Measurements from ENCODE around the gene CIAPIN1. TPM values are rescaled to one million over a fixed set of nuclear protein-coding genes. Genes with fewer than 3 reads are reported as not detected.

The CIAPIN1 gene
- total RNA-seq, 2 donors from 2014 or later = 77.5 to 87.1 TPM

DNA sequence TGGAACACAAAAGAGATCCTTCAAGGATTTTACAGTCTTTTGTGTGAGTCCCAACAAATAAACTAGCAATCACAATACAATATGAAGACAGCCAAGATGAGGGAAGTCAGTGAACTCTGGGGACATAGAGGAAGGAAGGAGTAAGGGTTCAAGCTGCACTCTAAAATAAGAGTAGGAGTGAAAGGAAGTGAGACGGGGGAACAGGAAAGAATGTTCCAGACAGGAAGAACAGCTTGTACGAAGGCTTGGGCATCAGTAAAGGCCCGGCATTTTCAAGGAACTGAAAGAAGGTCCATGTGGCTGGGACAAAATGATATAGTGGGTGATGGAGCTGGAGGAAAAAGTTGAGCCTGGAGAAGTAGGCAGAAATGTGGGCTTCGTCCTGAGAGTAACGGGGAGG lies 38.1 kb downstream of the CIAPIN1 start:
- no peaks in the 10 kb centered on the region for H3K4me1 Mint-ChIP-seq
- no peak for DNase-seq
- TF ChIP-seq, protein P1, sequence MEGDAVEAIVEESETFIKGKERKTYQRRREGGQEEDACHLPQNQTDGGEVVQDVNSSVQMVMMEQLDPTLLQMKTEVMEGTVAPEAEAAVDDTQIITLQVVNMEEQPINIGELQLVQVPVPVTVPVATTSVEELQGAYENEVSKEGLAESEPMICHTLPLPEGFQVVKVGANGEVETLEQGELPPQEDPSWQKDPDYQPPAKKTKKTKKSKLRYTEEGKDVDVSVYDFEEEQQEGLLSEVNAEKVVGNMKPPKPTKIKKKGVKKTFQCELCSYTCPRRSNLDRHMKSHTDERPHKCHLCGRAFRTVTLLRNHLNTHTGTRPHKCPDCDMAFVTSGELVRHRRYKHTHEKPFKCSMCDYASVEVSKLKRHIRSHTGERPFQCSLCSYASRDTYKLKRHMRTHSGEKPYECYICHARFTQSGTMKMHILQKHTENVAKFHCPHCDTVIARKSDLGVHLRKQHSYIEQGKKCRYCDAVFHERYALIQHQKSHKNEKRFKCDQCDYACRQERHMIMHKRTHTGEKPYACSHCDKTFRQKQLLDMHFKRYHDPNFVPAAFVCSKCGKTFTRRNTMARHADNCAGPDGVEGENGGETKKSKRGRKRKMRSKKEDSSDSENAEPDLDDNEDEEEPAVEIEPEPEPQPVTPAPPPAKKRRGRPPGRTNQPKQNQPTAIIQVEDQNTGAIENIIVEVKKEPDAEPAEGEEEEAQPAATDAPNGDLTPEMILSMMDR (conservative IDR thresholded peaks at IDR 0.05) = no peak
- H3K36me3 Mint-ChIP-seq (ENCODE audit: low read depth) = no peaks in the 10 kb centered on the region
- H3K36me3 ChIP-seq (ENCODE audit: control insufficient read depth, insufficient read depth, low read length) = no peaks in the 10 kb centered on the region
- no peaks in the 10 kb centered on the region for H3K9me3 Mint-ChIP-seq
- 95 to 96% methylated on average over 5 of the region's 5 CpGs for WGBS, 2 experiments (ENCODE audit: insufficient coverage in 1 of 2, insufficient read length in 1 of 2)
- no peaks in the 10 kb centered on the region for H3K4me1 ChIP-seq (ENCODE audit: control insufficient read depth, insufficient read depth, low read length)
- H3K9me3 ChIP-seq (ENCODE audit: control insufficient read depth, low read length) = no peaks in the 10 kb centered on the region
- no peak overlapping the region for H3K4me3 Mint-ChIP-seq
- H3K27ac ChIP-seq (ENCODE audit: low read depth, low read length) = no peak overlapping the region
- no peak overlapping the region for H3K4me3 ChIP-seq (ENCODE audit: low read length)
- peaks cover 2% of the 10 kb centered on the region for H3K27me3 Mint-ChIP-seq (ENCODE audit: insufficient read depth)
- no peak overlapping the region for H3K27ac Mint-ChIP-seq
- H3K27me3 ChIP-seq (ENCODE audit: control insufficient read depth, insufficient read depth, low read length, poor library complexity, severe bottlenecking) = no peaks in the 10 kb centered on the region
- H3K9ac ChIP-seq (ENCODE audit: extremely low read depth, low read length, poor library complexity, severe bottlenecking) = no peak overlapping the region

DNA sequence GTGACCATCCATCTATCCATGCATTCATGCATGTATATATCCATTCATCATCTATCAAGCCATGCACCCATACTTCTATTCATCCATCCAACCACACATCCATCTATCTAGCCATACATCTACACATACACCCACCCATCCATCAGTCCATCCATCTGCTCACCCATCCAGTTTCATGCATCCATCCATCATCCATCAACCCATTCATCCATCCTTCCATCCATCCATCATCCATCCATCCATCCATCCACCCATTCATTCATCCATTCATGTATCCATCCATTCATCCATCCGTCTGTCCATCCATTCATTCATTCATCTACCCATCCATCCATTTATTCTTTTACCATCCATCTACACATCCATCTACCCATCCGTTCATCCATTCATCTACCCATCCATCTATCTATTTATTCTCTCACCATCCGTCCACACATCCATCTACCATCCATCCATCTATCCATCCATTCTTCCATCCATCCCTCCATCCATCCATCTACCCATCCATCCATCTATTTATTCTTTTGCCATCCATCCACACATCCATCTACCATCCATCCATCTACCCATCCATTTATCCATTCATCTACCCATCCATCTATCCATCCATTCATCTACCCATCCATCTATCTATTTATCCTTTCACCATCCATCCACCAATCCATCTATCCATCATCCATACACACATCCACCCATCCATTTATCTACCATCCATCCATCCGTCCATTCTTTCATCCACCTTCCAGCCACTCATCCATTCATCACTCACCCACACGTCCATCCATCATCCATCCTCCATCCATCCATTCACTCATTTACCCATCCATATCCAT lies 39.4 kb downstream of the CIAPIN1 start:
- Histone ChIP-seq H3K36me3 (ENCODE audit: control insufficient read depth, insufficient read depth, low read length) (no peaks in the 10 kb centered on the region), H3K4me1 (ENCODE audit: control insufficient read depth, insufficient read depth, low read length) (no peaks in the 10 kb centered on the region), H3K9me3 (ENCODE audit: control insufficient read depth, low read length) (no peaks in the 10 kb centered on the region), H3K27ac (ENCODE audit: low read depth, low read length) (no peak overlapping the region), H3K4me3 (ENCODE audit: low read length) (no peak overlapping the region), H3K27me3 (ENCODE audit: control insufficient read depth, insufficient read depth, low read length, poor library complexity, severe bottlenecking) (no peaks in the 10 kb centered on the region), H3K9ac (ENCODE audit: extremely low read depth, low read length, poor library complexity, severe bottlenecking) (no peak overlapping the region)
- 87 to 92% methylated on average over 5 of the region's 5 CpGs for WGBS, 2 experiments (ENCODE audit: insufficient coverage in 1 of 2, insufficient read length in 1 of 2)
- TF ChIP-seq, protein P1 (conservative IDR thresholded peaks at IDR 0.05) = no peak
- DNase-seq = no peak
- Mint-ChIP-seq H3K36me3 (ENCODE audit: low read depth) (no peaks in the 10 kb centered on the region), H3K9me3 (no peaks in the 10 kb centered on the region), H3K4me1 (no peaks in the 10 kb centered on the region), H3K27me3 (ENCODE audit: insufficient read depth) (peaks cover 4% of the 10 kb centered on the region), H3K4me3 (no peak overlapping the region), H3K27ac (no peak overlapping the region)

DNA sequence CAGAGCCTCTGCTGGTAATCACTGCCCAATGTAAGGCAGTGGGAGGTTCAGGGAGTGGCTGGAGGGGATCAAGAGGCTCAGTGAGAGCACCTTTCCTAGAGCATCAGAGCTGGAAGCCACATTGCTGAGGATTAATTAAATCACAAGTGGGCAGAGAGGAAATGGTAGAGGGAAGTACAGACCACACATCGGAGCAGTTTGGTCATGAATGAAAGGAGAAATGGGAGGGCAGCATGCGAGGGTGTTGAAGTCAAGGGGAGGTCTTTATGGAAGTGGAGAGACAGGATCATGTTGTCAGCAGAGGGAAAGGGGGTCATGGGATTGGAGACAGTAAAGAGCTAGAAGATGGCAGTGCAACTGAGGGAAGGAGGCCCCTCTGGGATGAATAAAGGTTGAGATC lies 40.3 kb downstream of the CIAPIN1 start:
- H3K9ac ChIP-seq (ENCODE audit: extremely low read depth, low read length, poor library complexity, severe bottlenecking) = no peak overlapping the region
- H3K36me3 ChIP-seq (ENCODE audit: control insufficient read depth, insufficient read depth, low read length) = no peaks in the 10 kb centered on the region
- H3K9me3 Mint-ChIP-seq = no peaks in the 10 kb centered on the region
- no peak overlapping the region for H3K4me3 ChIP-seq (ENCODE audit: low read length)
- H3K27ac Mint-ChIP-seq = no peak overlapping the region
- TF ChIP-seq, protein P1 (conservative IDR thresholded peaks at IDR 0.05) = no peak
- no peaks in the 10 kb centered on the region for H3K4me1 ChIP-seq (ENCODE audit: control insufficient read depth, insufficient read depth, low read length)
- no peaks in the 10 kb centered on the region for H3K9me3 ChIP-seq (ENCODE audit: control insufficient read depth, low read length)
- no peak overlapping the region for H3K27ac ChIP-seq (ENCODE audit: low read depth, low read length)
- no peak overlapping the region for H3K4me3 Mint-ChIP-seq
- WGBS, 2 experiments (ENCODE audit: insufficient coverage in 1 of 2, insufficient read length in 1 of 2) = 82 to 88% methylated on average over 2 of the region's 2 CpGs
- H3K36me3 Mint-ChIP-seq (ENCODE audit: low read depth) = no peaks in the 10 kb centered on the region
- H3K27me3 Mint-ChIP-seq (ENCODE audit: insufficient read depth) = peaks cover 4% of the 10 kb centered on the region
- H3K4me1 Mint-ChIP-seq = no peaks in the 10 kb centered on the region
- DNase-seq = no peak
- no peaks in the 10 kb centered on the region for H3K27me3 ChIP-seq (ENCODE audit: control insufficient read depth, insufficient read depth, low read length, poor library complexity, severe bottlenecking)

Data from endodermal cell (in vitro differentiated cells).